SK-N-SH (cell line): Measurements from ENCODE around the gene THBS3. TPM values are rescaled to one million over a fixed set of nuclear protein-coding genes. Genes with fewer than 3 reads are reported as not detected.

Experiments
- CTCF ChIA-PET: fragments of 300-600, 350-600 bp; formaldehyde crosslinking; extraction: SDS; loops from one replicate; lab custom pipeline; 2021; lab: Yijun Ruan, JAX
- POLR2A ChIA-PET: fragments of 350-600 bp; sonication (Branson Sonifier 250); formaldehyde crosslinking; extraction: SDS; loops from one replicate; lab custom pipeline; 2020; ENCODE audit warnings: antibody characterized with exemption, inconsistent platforms; lab: Yijun Ruan, JAX
- DNase-seq: peaks from one replicate; pipeline ENCODE4 v3.0.0; 2012
- H2AFZ ChIP-seq: fragments of 200-600 bp; sonication (generic); 2 replicates; pipeline ENCODE4 v1.8.1; 2016; ENCODE audit warnings: antibody characterized with exemption, mild to moderate bottlenecking, low read depth
- H3F3A ChIP-seq: fragments of 200-600 bp; sonication (generic); replicated peaks from 2 replicates; pipeline ENCODE3; 2016; ENCODE audit warnings: antibody characterized with exemption, mild to moderate bottlenecking; ENCODE audit not compliant: insufficient read depth
- H3K27ac ChIP-seq, 2 experiments: fragments of 200-500 bp in 1 of 2; fragments of 200-600 bp in 1 of 2; sonication (Bioruptor generic) in 1 of 2; sonication (generic), shearing (Covaris generic) in 1 of 2; 2 replicates each; pipeline versions ENCODE4 v1.5.1 to v1.6.1; 2014 to 2016; ENCODE audit warnings: low read depth in 2 of 2, inconsistent platforms in 1 of 2, low read length in 1 of 2, mild to moderate bottlenecking in 1 of 2, mixed read lengths in 1 of 2
- H3K27me3 ChIP-seq: fragments of 200-600 bp; sonication (generic), shearing (Covaris generic); 2 replicates; pipeline ENCODE4 v1.6.1; 2016; ENCODE audit warnings: mixed run types; ENCODE audit not compliant: insufficient read depth
- H3K36me3 ChIP-seq, 2 experiments: fragments of 200-500 bp in 1 of 2; fragments of 200-600 bp in 1 of 2; sonication (Bioruptor generic) in 1 of 2; sonication (generic) in 1 of 2; replicated peaks in 1 of 2; 2 replicates each; pipeline versions ENCODE3 to v1.5.1; 2014 to 2016; ENCODE audit warnings: low read length in 1 of 2, mild to moderate bottlenecking in 1 of 2; ENCODE audit not compliant: insufficient read depth in 2 of 2, control insufficient read depth in 1 of 2
- H3K4me1 ChIP-seq, 2 experiments: fragments of 200-500 bp in 1 of 2; fragments of 200-600 bp in 1 of 2; sonication (Bioruptor generic) in 1 of 2; sonication (generic), shearing (Covaris generic) in 1 of 2; 2 replicates each; pipeline versions ENCODE4 v1.5.1 to v1.6.1; 2014 to 2016; ENCODE audit warnings: low read depth in 1 of 2, low read length in 1 of 2, mixed run types in 1 of 2; ENCODE audit not compliant: insufficient read depth in 2 of 2, control insufficient read depth in 1 of 2
- H3K4me2 ChIP-seq: fragments of 200-600 bp; sonication (generic), shearing (Covaris generic); 2 replicates; pipeline ENCODE4 v1.6.1; 2017; ENCODE audit warnings: mixed run types
- H3K4me3 ChIP-seq, 2 experiments: fragments of 200-500 bp in 1 of 2; fragments of 200-600 bp in 1 of 2; sonication (Bioruptor generic) in 1 of 2; sonication (generic), shearing (Covaris generic) in 1 of 2; 2 replicates each; pipeline versions ENCODE4 v1.5.1 to v1.8.1; 2014 to 2016; ENCODE audit warnings: low read depth in 2 of 2, inconsistent platforms in 1 of 2, low read length in 1 of 2, mild to moderate bottlenecking in 1 of 2, mixed read lengths in 1 of 2, moderate library complexity in 1 of 2
- H3K79me2 ChIP-seq: fragments of 200-600 bp; sonication (generic); 2 replicates; pipeline ENCODE4 v1.8.1; 2017; ENCODE audit warnings: mild to moderate bottlenecking; ENCODE audit not compliant: insufficient read depth
- H3K9ac ChIP-seq: fragments of 200-600 bp; sonication (generic); 2 replicates; pipeline ENCODE4 v1.6.1; 2017; ENCODE audit warnings: mixed run types
- H3K9me2 ChIP-seq: fragments of 200-600 bp; sonication (generic); 2 replicates; pipeline ENCODE4 v1.6.1; 2017; ENCODE audit warnings: mixed run types
- H3K9me3 ChIP-seq: fragments of 200-600 bp; sonication (generic); 2 replicates; pipeline ENCODE4 v1.6.1; 2017; ENCODE audit warnings: mixed run types, mild to moderate bottlenecking, moderate library complexity
- H4K20me1 ChIP-seq: fragments of 200-600 bp; sonication (generic); 2 replicates; pipeline ENCODE4 v1.6.1; 2017; ENCODE audit warnings: mild to moderate bottlenecking, mixed run types; ENCODE audit not compliant: insufficient read depth
- FOXJ3 ChIP-seq: sonication (generic); formaldehyde crosslinking; IDR thresholded peaks from 2 replicates; pipeline ENCODE4 v1.5.1; 2020; ENCODE audit warnings: mild to moderate bottlenecking, missing genetic modification reagents
- GABPA ChIP-seq: IDR thresholded peaks from 2 replicates; pipeline ENCODE4 v1.4.0; 2012; ENCODE audit warnings: low read depth, mild to moderate bottlenecking
- IRF3 ChIP-seq: fragments of 150-350 bp; IDR thresholded peaks from 2 replicates; pipeline ENCODE4 v1.6.1; 2016; ENCODE audit warnings: mild to moderate bottlenecking, low read depth, low read length
- JUND ChIP-seq: IDR thresholded peaks from 2 replicates; pipeline ENCODE4 v1.4.0; 2012
- MAX ChIP-seq: IDR thresholded peaks from 2 replicates; pipeline ENCODE4 v1.4.0; 2012; ENCODE audit warnings: low read depth
- MEF2A ChIP-seq: IDR thresholded peaks from 2 replicates; pipeline ENCODE4 v1.4.0; 2012; ENCODE audit warnings: low read depth, borderline replicate concordance
- NFIC ChIP-seq: IDR thresholded peaks from 2 replicates; pipeline ENCODE4 v1.4.0; 2012; ENCODE audit warnings: borderline replicate concordance
- PBX3 ChIP-seq: IDR thresholded peaks from 2 replicates; pipeline ENCODE4; 2012
- RAD21 ChIP-seq: IDR thresholded peaks from 2 replicates; pipeline ENCODE4 v1.6.1; 2012; ENCODE audit warnings: mild to moderate bottlenecking, low read length
- REST ChIP-seq: IDR thresholded peaks from 2 replicates; pipeline ENCODE4 v1.6.1; 2012; ENCODE audit warnings: mild to moderate bottlenecking, low read depth, low read length, moderate library complexity
- SMC3 ChIP-seq: IDR thresholded peaks from 2 replicates; pipeline ENCODE4 v1.6.1; 2012; ENCODE audit warnings: low read depth, low read length, improper control_type of control experiment
- TAF1 ChIP-seq: IDR thresholded peaks from 2 replicates; pipeline ENCODE4 v1.6.1; 2012; ENCODE audit warnings: low read depth, mild to moderate bottlenecking, low read length, moderate library complexity, borderline replicate concordance
- TCF12 ChIP-seq: IDR thresholded peaks from 2 replicates; pipeline ENCODE4 v1.4.0; 2012
- TEAD4 ChIP-seq: IDR thresholded peaks from 2 replicates; pipeline ENCODE4 v1.4.0; 2012; ENCODE audit warnings: mild to moderate bottlenecking, borderline replicate concordance; ENCODE audit not compliant: insufficient read depth
- USF1 ChIP-seq: IDR thresholded peaks from 2 replicates; pipeline ENCODE4 v1.4.0; 2012; ENCODE audit warnings: low read depth, borderline replicate concordance
- ZBTB33 ChIP-seq: IDR thresholded peaks from 2 replicates; pipeline ENCODE4 v1.4.0; 2012; ENCODE audit warnings: low read depth, borderline replicate concordance
- WGBS: methylation state at CpG from one replicate; pipeline ENCODE4 v1.1.6; 2017; ENCODE audit warnings: low lambda C conversion rate; 5-methylcytosine and 5-hydroxymethylcytosine counted together
- polyA plus RNA-seq, 3 experiments: library from polyadenylated mRNA; depleted of rRNA; stranded (reverse); fragments of >200 nt; gene quantifications; 2 replicates each; pipeline ENCODE4 v1.2.3, GENCODE V29; 2012

THBS3 gene
- polyA plus RNA-seq, 1 of the 3 experiments (the other 2 are of a cell fraction), result 124 TPM

DNA sequence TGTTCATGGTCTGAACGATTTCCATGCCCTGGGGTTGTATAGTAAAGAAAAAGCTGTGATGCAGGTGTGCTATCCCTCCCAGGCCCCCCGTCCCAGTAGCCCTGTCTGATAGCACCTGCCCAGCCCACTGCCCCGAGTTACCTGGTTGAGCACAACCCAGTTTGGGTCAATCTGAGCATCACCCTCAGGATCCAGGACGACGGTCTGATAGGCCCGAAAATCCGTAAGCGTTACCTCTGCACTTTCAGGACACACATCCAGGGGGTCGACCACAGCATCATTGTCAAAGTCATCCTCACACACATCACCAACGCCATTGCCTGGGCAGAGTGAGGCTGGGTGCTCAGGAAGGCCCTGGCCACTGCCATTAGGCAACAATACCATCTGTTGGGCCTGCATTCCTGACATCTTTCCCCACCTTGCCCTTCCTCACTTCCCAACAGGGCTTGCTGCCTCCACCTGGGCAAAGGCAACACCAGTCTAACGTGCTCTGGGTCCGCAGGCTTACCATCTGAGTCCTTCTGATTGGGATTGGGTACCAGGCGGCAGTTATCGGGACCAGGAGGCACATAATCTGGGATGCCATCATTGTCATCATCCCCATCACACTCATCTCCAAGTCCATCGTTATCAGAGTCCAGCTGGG is 9.7 kb downstream of the THBS3 start:
- Histone ChIP-seq H3K36me3 (peaks cover 13 to 50% of the 10 kb centered on the region in 2 experiments), H3K9me3 (no peaks in the 10 kb centered on the region), H3K4me1 (peaks cover 0 to 21% of the 10 kb centered on the region in 2 experiments; a peak in 2 of 4 replicates), H4K20me1 (no peaks in the 10 kb centered on the region), H3K27ac (no peak overlapping the region), H3K4me2 (no peak overlapping the region), H3K9ac (no peak overlapping the region), H3K79me2 (peaks cover 19% of the 10 kb centered on the region; the same call in 1 of the 2 replicates), H3F3A (peaks cover 12% of the 10 kb centered on the region), H3K4me3 (no peak overlapping the region), H3K9me2 (no peaks in the 10 kb centered on the region), H3K27me3 (no peaks in the 10 kb centered on the region), H2AFZ (no peak overlapping the region)
- 93% methylated on average over 15 of the region's 15 CpGs for WGBS
- DNase-seq, result no peak
- ChIA-PET POLR2A (interaction anchor here (0.6 kb wide), 1 partner anchor 1293 kb away, joined by 3 read pairs; no protein-coding TSS in a partner anchor), CTCF (interaction anchor here (1.2 to 5.2 kb wide), 2 partner anchors 10 to 12 kb away, joined by 4 to 80 read pairs; partner anchors contain the start of genes MTX1 and THBS3)
- no peak for TF ChIP-seq SMC3
- no peak for TF ChIP-seq TCF12
- no peak for TF ChIP-seq MEF2A
- TF ChIP-seq USF1, result no peak
- no peak for TF ChIP-seq PBX3
- no peak for TF ChIP-seq JUND
- TF ChIP-seq TAF1, result no peak
- TF ChIP-seq ZBTB33, result no peak
- TF ChIP-seq FOXJ3 (CRISPR knock-in tag), result no peak
- TF ChIP-seq REST, result no peak
- no peak for TF ChIP-seq RAD21
- TF ChIP-seq IRF3, result no peak
- no peak for TF ChIP-seq NFIC
- TF ChIP-seq TEAD4, result no peak
- no peak for TF ChIP-seq GABPA
- no peak for TF ChIP-seq MAX
